H1 (cell line): Measurements from ENCODE around the gene AMPD1. TPM values are rescaled to one million over a fixed set of nuclear protein-coding genes. Genes with fewer than 3 reads are reported as not detected.

Source experiments
- CTCF ChIA-PET: fragments of 300-600 bp; sonication (Branson Sonifier 250); formaldehyde crosslinking; loops from one replicate; lab custom pipeline; 2021; ENCODE audit not compliant: partially characterized antibody; lab: Charles Lee
- POLR2A ChIA-PET: fragments of 300-600 bp; sonication (Branson Sonifier 250); formaldehyde crosslinking; loops from one replicate; lab custom pipeline; 2021; ENCODE audit warnings: inconsistent platforms; ENCODE audit not compliant: partially characterized antibody; lab: Charles Lee
- DNase-seq, 2 experiments: peaks; one replicate each; pipeline versions ENCODE4 v3.0.0 to v3.0.0-alpha.2; 2010 to 2022; ENCODE audit warnings: low spot score in 2 of 2, low read depth in 1 of 2, mixed read lengths in 1 of 2
- FAIRE-seq: peaks from 2 replicates; lab custom pipeline; 2011; peaks lifted over from hg19 to GRCh38; lab: Jason Lieb, UNC
- H2AFZ ChIP-seq: 2 replicates; pipeline ENCODE4 v1.8.1; 2012; ENCODE audit warnings: low read length, inconsistent platforms
- H2AK5ac ChIP-seq: 2 replicates; pipeline ENCODE4 v1.6.1; 2013; ENCODE audit warnings: low read depth, low read length
- H2BK120ac ChIP-seq: replicated peaks from 2 replicates; pipeline ENCODE3; 2013; ENCODE audit warnings: low read depth, low read length, inconsistent platforms
- H2BK12ac ChIP-seq: 2 replicates; pipeline ENCODE4 v1.6.1; 2013; ENCODE audit warnings: low read depth, low read length
- H2BK15ac ChIP-seq: 2 replicates; pipeline ENCODE4 v1.6.1; 2013; ENCODE audit warnings: low read length
- H2BK20ac ChIP-seq: 2 replicates; pipeline ENCODE4 v1.6.1; 2013; ENCODE audit warnings: low read length
- H2BK5ac ChIP-seq: 2 replicates; pipeline ENCODE4 v1.6.1; 2013; ENCODE audit warnings: low read depth, low read length
- H3K14ac ChIP-seq: 2 replicates; pipeline ENCODE4 v1.6.1; 2013; ENCODE audit warnings: inconsistent platforms; ENCODE audit not compliant: insufficient read length
- H3K18ac ChIP-seq: 2 replicates; pipeline ENCODE4 v1.6.1; 2013; ENCODE audit warnings: low read length; ENCODE audit errors: extremely low read depth
- H3K23ac ChIP-seq: 2 replicates; pipeline ENCODE4 v1.6.1; 2013; ENCODE audit warnings: inconsistent platforms; ENCODE audit not compliant: insufficient read length
- H3K23me2 ChIP-seq: 2 replicates; pipeline ENCODE4 v1.6.1; 2013; ENCODE audit warnings: low read depth, low read length
- H3K27ac ChIP-seq: 2 replicates; pipeline ENCODE4 v1.6.1; 2011; ENCODE audit warnings: low read depth, low read length, inconsistent platforms
- H3K27me3 ChIP-seq, 4 experiments: replicated peaks in 1 of 4; 1 replicate in 1 of 4; 2 replicates in 3 of 4; pipeline versions ENCODE4 v1.6.1 to v1.8.1; 2011 to 2013; ENCODE audit warnings: low read length in 3 of 4, mild to moderate bottlenecking in 3 of 4, inconsistent platforms in 2 of 4, mixed read lengths in 2 of 4, moderate library complexity in 1 of 4; ENCODE audit not compliant: control insufficient read depth in 3 of 4, insufficient read depth in 3 of 4; ENCODE audit errors: extremely low read depth in 1 of 4
- H3K36me3 ChIP-seq, 4 experiments: 2 replicates each; pipeline versions ENCODE4 v1.6.1 to v1.8.1; 2011 to 2013; ENCODE audit warnings: mild to moderate bottlenecking in 4 of 4, low read length in 3 of 4, moderate library complexity in 2 of 4, control low read depth in 1 of 4, inconsistent platforms in 1 of 4; ENCODE audit not compliant: insufficient read depth in 4 of 4, control insufficient read depth in 2 of 4
- H3K4ac ChIP-seq: replicated peaks from 2 replicates; pipeline ENCODE3; 2013; ENCODE audit warnings: low read length, low read depth, mixed read lengths, inconsistent platforms; ENCODE audit not compliant: insufficient read length
- H3K4me1 ChIP-seq, 4 experiments: replicated peaks in 1 of 4; 1 replicate in 1 of 4; 2 replicates in 3 of 4; pipeline versions ENCODE4 v1.6.1 to v1.8.1; 2011 to 2013; ENCODE audit warnings: low read length in 3 of 4, inconsistent platforms in 2 of 4, mixed read lengths in 1 of 4; ENCODE audit not compliant: insufficient read depth in 4 of 4, control insufficient read depth in 3 of 4
- H3K4me2 ChIP-seq, 2 experiments: 2 replicates each; pipeline versions ENCODE4 v1.6.1 to v1.8.1; 2011 to 2013; ENCODE audit warnings: low read depth in 2 of 2, low read length in 2 of 2, control low read depth in 1 of 2, inconsistent platforms in 1 of 2, mild to moderate bottlenecking in 1 of 2; ENCODE audit not compliant: insufficient read depth in 1 of 2
- H3K4me3 ChIP-seq, 4 experiments: fragments of 200-600, 300-600 bp in 1 of 4; sonication (generic), shearing (Covaris generic), sonication (Bioruptor Twin) in 1 of 4; 2 replicates each; pipeline versions ENCODE4 v1.5.1 to v1.8.1; 2011 to 2016; ENCODE audit warnings: low read length in 4 of 4, low read depth in 3 of 4, control low read depth in 2 of 4, inconsistent platforms in 2 of 4, mild to moderate bottlenecking in 2 of 4, mixed read lengths in 1 of 4, moderate library complexity in 1 of 4; ENCODE audit not compliant: insufficient read depth in 2 of 4; ENCODE audit errors: extremely low read depth in 1 of 4
- H3K56ac ChIP-seq: replicated peaks from 2 replicates; pipeline ENCODE3; 2013; ENCODE audit warnings: low read depth, mild to moderate bottlenecking, mixed read lengths, low read length, inconsistent platforms; ENCODE audit not compliant: insufficient read length
- H3K79me1 ChIP-seq: 2 replicates; pipeline ENCODE4 v1.6.1; 2013; ENCODE audit warnings: low read depth, low read length, control low read depth
- H3K79me2 ChIP-seq, 2 experiments: 2 replicates each; pipeline versions ENCODE4 v1.6.1 to v1.8.1; 2012 to 2013; ENCODE audit warnings: low read length in 2 of 2, mild to moderate bottlenecking in 2 of 2, inconsistent platforms in 1 of 2; ENCODE audit not compliant: insufficient read depth in 2 of 2, control insufficient read depth in 1 of 2
- H3K9ac ChIP-seq, 4 experiments: replicated peaks in 1 of 4; 1 replicate in 1 of 4; 2 replicates in 3 of 4; pipeline versions ENCODE4 v1.6.1 to v1.8.1; 2011 to 2013; ENCODE audit warnings: low read depth in 3 of 4, low read length in 3 of 4, control low read depth in 2 of 4, mild to moderate bottlenecking in 2 of 4, moderate library complexity in 2 of 4, inconsistent platforms in 1 of 4; ENCODE audit errors: extremely low read depth in 1 of 4
- H3K9me3 ChIP-seq, 2 experiments: 2 replicates each; pipeline versions ENCODE4 v1.6.1 to v1.8.1; 2012 to 2013; ENCODE audit warnings: mild to moderate bottlenecking in 2 of 2, moderate library complexity in 2 of 2, control low read depth in 1 of 2, inconsistent platforms in 1 of 2, low read depth in 1 of 2, low read length in 1 of 2, mixed read lengths in 1 of 2; ENCODE audit not compliant: insufficient read depth in 2 of 2
- H4K20me1 ChIP-seq, 2 experiments: replicated peaks in 1 of 2; 2 replicates each; pipeline versions ENCODE3 to v1.8.1; 2011 to 2013; ENCODE audit warnings: inconsistent platforms in 2 of 2, low read length in 2 of 2, mild to moderate bottlenecking in 1 of 2; ENCODE audit not compliant: insufficient read depth in 2 of 2, control insufficient read depth in 1 of 2
- H4K5ac ChIP-seq: 2 replicates; pipeline ENCODE4 v1.6.1; 2013; ENCODE audit warnings: low read length, low read depth, mixed read lengths, inconsistent platforms; ENCODE audit not compliant: insufficient read length
- H4K8ac ChIP-seq: 2 replicates; pipeline ENCODE4 v1.8.0; 2013; ENCODE audit warnings: mild to moderate bottlenecking, moderate library complexity, low read length, inconsistent platforms; ENCODE audit not compliant: insufficient read depth; ENCODE audit errors: extremely low read depth
- H4K91ac ChIP-seq: replicated peaks from 2 replicates; pipeline ENCODE3; 2013; ENCODE audit warnings: low read length, mixed read lengths, inconsistent platforms; ENCODE audit not compliant: insufficient read length
- ASH2L ChIP-seq: fragments of 200-600, 300-600 bp; sonication (generic); IDR thresholded peaks from one replicate; pipeline ENCODE4 v1.7.1; 2017; ENCODE audit warnings: low read length
- ATF2 ChIP-seq: IDR thresholded peaks from 2 replicates; pipeline ENCODE4 v1.6.1; 2012; ENCODE audit warnings: low read length, inconsistent platforms
- CBX8 ChIP-seq: fragments of 300-800, 300-1000 bp; sonication (generic); IDR thresholded peaks from 2 replicates; pipeline ENCODE4 v1.7.1; 2016; ENCODE audit warnings: low read depth, low read length, borderline replicate concordance
- CHD2 ChIP-seq: IDR thresholded peaks from 2 replicates; pipeline ENCODE4 v1.6.1; 2012; ENCODE audit warnings: low read length, improper control_type of control experiment
- KDM5A ChIP-seq: fragments of 200-600 bp; IDR thresholded peaks from 2 replicates; pipeline ENCODE4 v1.7.1; 2012; ENCODE audit warnings: mild to moderate bottlenecking, low read length, inconsistent platforms, mixed read lengths
- PHF8 ChIP-seq: fragments of 200-600 bp; sonication (generic); conservative IDR thresholded peaks from 2 replicates; pipeline ENCODE4 v1.7.1; 2012; ENCODE audit warnings: low read depth, mild to moderate bottlenecking, inconsistent platforms, low read length, moderate library complexity
- RNF2 ChIP-seq: fragments of 200-900, 300-1000 bp; sonication (generic); IDR thresholded peaks from 2 replicates; pipeline ENCODE4 v1.7.1; 2016; ENCODE audit warnings: borderline replicate concordance, low read depth, mild to moderate bottlenecking, antibody characterized with exemption, low read length; ENCODE audit not compliant: poor library complexity, severe bottlenecking; ENCODE audit errors: missing control alignments
- SIN3A ChIP-seq, 2 experiments: IDR thresholded peaks in 1 of 2; conservative IDR thresholded peaks in 1 of 2; 2 replicates each; pipeline ENCODE4 v1.6.1; 2011 to 2012; ENCODE audit warnings: low read length in 2 of 2, improper control_type of control experiment in 1 of 2, low read depth in 1 of 2, mild to moderate bottlenecking in 1 of 2
- SP2 ChIP-seq: IDR thresholded peaks from 2 replicates; pipeline ENCODE4 v1.6.1; 2012; ENCODE audit warnings: mild to moderate bottlenecking, low read length, inconsistent platforms
- SRF ChIP-seq: IDR thresholded peaks from 2 replicates; pipeline ENCODE4 v1.6.1; 2011; ENCODE audit warnings: mild to moderate bottlenecking, low read depth, low read length, moderate library complexity
- SUZ12 ChIP-seq: fragments of 200-600 bp; sonication (generic); IDR thresholded peaks from 2 replicates; pipeline ENCODE4 v1.6.1; 2012; ENCODE audit warnings: mild to moderate bottlenecking, inconsistent platforms, low read length, moderate library complexity, mixed read lengths
- TBP ChIP-seq: IDR thresholded peaks from 2 replicates; pipeline ENCODE4 v1.6.1; 2011; ENCODE audit warnings: low read depth, low read length, improper control_type of control experiment
- TCF12 ChIP-seq: IDR thresholded peaks from 2 replicates; pipeline ENCODE4 v1.6.1; 2011; ENCODE audit warnings: low read depth, mild to moderate bottlenecking, low read length
- WGBS, 2 experiments: shearing (Covaris generic) in 1 of 2; methylation state at CpG; one replicate each; pipeline versions ENCODE4 v1.1.6 to v1.1.7; 2013 to 2015; ENCODE audit warnings: low lambda C conversion rate in 2 of 2, mixed read lengths in 2 of 2, inconsistent platforms in 1 of 2, low coverage in 1 of 2, missing lambda C conversion rate in 1 of 2; ENCODE audit not compliant: insufficient replicate concordance in 2 of 2, insufficient coverage in 1 of 2, insufficient read length in 1 of 2; ENCODE audit errors: extremely low coverage in 1 of 2, missing lambda C conversion rate in 1 of 2; 5-methylcytosine and 5-hydroxymethylcytosine counted together
- polyA plus RNA-seq, 7 experiments: library from polyadenylated mRNA; depleted of rRNA in 3 of 7; stranded (reverse) in 5 of 7; unstranded in 2 of 7; fragments of >200 nt in 5 of 7; fragments of 200-250 nt in 2 of 7; gene quantifications; 1 replicate in 5 of 7; 2 replicates in 1 of 7; 4 replicates in 1 of 7; pipeline versions ENCODE4 v1.2.1 to v1.2.3, GENCODE V29; 2011 to 2013; ENCODE audit warnings: missing spikeins in 2 of 7, mixed read lengths in 2 of 7
- total RNA-seq: library from RNA; stranded (reverse); fragmentation: NEBNext Ultra II Directional; extraction: Animal tissue kit (Norgen Biotek cat#: 25700); gene quantifications from 2 replicates; pipeline ENCODE4 v1.2.1, GENCODE V29; 2021

The AMPD1 gene
- total and polyA plus RNA-seq, 2 of the 8 experiments (the other 6 are each of a cell fraction or from before 2014, with no cell fraction given): not detected

- no peak for FAIRE-seq
- Histone ChIP-seq H3K23ac (no peak overlapping the region), H4K91ac (no peak overlapping the region), H4K8ac (no peak overlapping the region), H3K9ac (no peak overlapping the region), H3K4me1 (no peaks in the 10 kb centered on the region), H3K4ac (no peak overlapping the region), H3K79me2 (no peaks in the 10 kb centered on the region), H2BK15ac (no peak overlapping the region), H2AFZ (no peak overlapping the region), H3K56ac (no peak overlapping the region), H2BK12ac (no peak overlapping the region), H3K4me3 (no peak overlapping the region), H3K18ac (no peak overlapping the region), H3K27ac (no peak overlapping the region), H3K79me1 (no peaks in the 10 kb centered on the region), H3K14ac (no peak overlapping the region), H4K20me1 (no peaks in the 10 kb centered on the region), H3K23me2 (no peaks in the 10 kb centered on the region), H3K36me3 (no peaks in the 10 kb centered on the region), H3K4me2 (no peak overlapping the region), H4K5ac (no peak overlapping the region), H3K27me3 (no peaks in the 10 kb centered on the region), H2BK5ac (no peak overlapping the region), H2BK120ac (no peak overlapping the region), H3K9me3 (no peaks in the 10 kb centered on the region), H2BK20ac (no peak overlapping the region), H2AK5ac (no peak overlapping the region)
- ChIA-PET POLR2A (interaction anchor here (1.3 kb wide), 1 partner anchor 92 kb away, joined by 3 read pairs; no protein-coding TSS in a partner anchor), CTCF (no interaction called here)
- TF ChIP-seq ASH2L (no peak), CBX8 (no peak), PHF8 (no peak), SP2 (no peak), TBP (no peak), RNF2 (no peak), CHD2 (no peak), SRF (no peak), SIN3A (conservative IDR thresholded peaks at IDR 0.05 in 1 of 2, IDR thresholded peaks at IDR 0.05 in 1 of 2; ENCODE audit: low read depth in 1 of 2, low read length in 2 of 2) (no peak), SUZ12 (no peak), TCF12 (no peak), ATF2 (no peak), KDM5A (no peak)
- 90% methylated on average over 5 of the region's 5 CpGs; no CpG with 5 or more reads in 1 of the 2 experiments for WGBS, 2 experiments
- DNase-seq: no peak
Measured at GRCh38 chr1:114623364-114623763, 72.0 kb downstream of the AMPD1 start.
